ENCODE data around the gene MED27. TPM values are rescaled to one million over a fixed set of nuclear protein-coding genes. Genes with fewer than 3 reads are reported as not detected.

The MED27 gene
- total RNA-seq, 4 donors from 2014 or later, result 10.9 to 23.1 (median 13.5) TPM

DNA sequence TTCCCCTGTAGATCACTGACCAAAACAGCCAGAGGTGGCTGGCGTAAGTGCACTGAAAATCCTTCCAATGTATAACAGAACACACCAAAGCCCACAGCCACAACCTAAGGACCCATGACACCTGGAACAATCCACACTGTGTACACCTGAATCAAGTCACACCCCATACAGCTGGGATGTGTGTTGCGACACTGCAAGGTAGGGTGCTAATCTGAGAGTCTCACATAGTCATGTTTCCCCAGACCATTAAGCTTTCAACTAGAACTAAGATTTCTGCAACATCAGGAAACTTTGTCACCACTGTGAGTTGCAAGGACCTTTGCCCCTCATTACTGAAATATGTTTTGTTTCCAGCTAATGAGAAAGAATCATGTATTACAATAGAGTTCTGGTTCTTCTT lies 59.4 kb downstream of the MED27 start:
- no peak for ATAC-seq (ENCODE audit: low FRiP score)
- no peak for DNase-seq (ENCODE audit: low spot score)
- no peak for TF ChIP-seq CTCF (IDR thresholded peaks at IDR 0.05)

GRCh38 chr9:132019702-132020101 lies 60.0 kb downstream of the MED27 start:
- no peak for TF ChIP-seq CTCF (IDR thresholded peaks at IDR 0.05)
- DNase-seq (ENCODE audit: low spot score) (no peak), ATAC-seq (ENCODE audit: low FRiP score) (no peak)

DNA sequence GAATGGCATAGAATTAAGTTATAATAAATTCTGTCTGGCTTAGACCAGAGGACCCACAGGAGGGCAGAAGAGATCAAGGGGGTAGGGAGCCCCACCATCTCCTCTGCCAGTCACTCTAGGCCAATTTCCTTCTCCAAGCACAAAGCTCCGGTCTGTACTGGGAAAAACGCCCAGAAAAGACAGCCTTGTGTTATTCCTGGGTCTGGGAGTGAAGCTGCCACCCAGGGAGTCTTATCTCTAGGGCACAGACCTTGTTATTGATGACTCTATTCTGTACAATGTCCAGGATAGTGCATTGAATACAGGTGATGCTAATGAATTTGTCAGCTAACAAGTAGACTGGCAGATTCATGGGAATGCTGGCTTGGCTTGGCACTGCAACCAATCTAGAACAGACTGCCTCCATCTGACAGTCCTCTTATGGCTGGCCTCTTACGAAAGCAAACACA lies 60.7 kb downstream of the MED27 start:
- DNase-seq (ENCODE audit: low spot score) (no peak), ATAC-seq (ENCODE audit: low FRiP score) (no peak)
- TF ChIP-seq CTCF (IDR thresholded peaks at IDR 0.05), result no peak

GRCh38 chr9:132016456-132016855 lies 63.2 kb downstream of the MED27 start:
- DNase-seq (ENCODE audit: low spot score) (no peak), ATAC-seq (ENCODE audit: low FRiP score) (no peak)
- TF ChIP-seq CTCF (IDR thresholded peaks at IDR 0.05), result no peak

GRCh38 chr9:132015866-132016265 lies 63.8 kb downstream of the MED27 start:
- no peak for TF ChIP-seq CTCF (IDR thresholded peaks at IDR 0.05)
- ATAC-seq (ENCODE audit: low FRiP score) (no peak), DNase-seq (ENCODE audit: low spot score) (no peak)

- ATAC-seq (ENCODE audit: low FRiP score), result no peak
- DNase-seq (ENCODE audit: low spot score), result no peak
- no peak for TF ChIP-seq CTCF (IDR thresholded peaks at IDR 0.05)
These were observed 65.4 kb downstream of the MED27 start for GRCh38 chr9:132014218-132014805.

GRCh38 chr9:132012704-132013357 lies 66.8 kb downstream of the MED27 start:
- TF ChIP-seq CTCF (IDR thresholded peaks at IDR 0.05), result no peak
- no peak for ATAC-seq (ENCODE audit: low FRiP score)
- DNase-seq (ENCODE audit: low spot score), result no peak

Measured in omental fat pad (tissue), 4 donors.